GM23338 (cell line): ENCODE measurements around the gene MAGEH1. TPM values are rescaled to one million over a fixed set of nuclear protein-coding genes. Genes with fewer than 3 reads are reported as not detected.

Experiments
- ATAC-seq: fragments of 200-7000 bp; cut with Tn5 transposase; 3 replicates; pipeline ENCODE4 v1.9.1; 2020
- DNase-seq: peaks from one replicate; pipeline ENCODE4 v3.0.0-alpha.2; 2015; ENCODE audit warnings: low spot score
- H2AFZ ChIP-seq: fragments of 200-600 bp; sonication (generic); 2 replicates; pipeline ENCODE4 v1.8.0; 2016; ENCODE audit warnings: antibody characterized with exemption, mild to moderate bottlenecking, moderate library complexity
- H3F3A ChIP-seq: fragments of 200-600 bp; sonication (generic); replicated peaks from 2 replicates; pipeline ENCODE4 v1.8.0; 2017; ENCODE audit warnings: antibody characterized with exemption, mixed run types, low read depth
- H3K27ac ChIP-seq: fragments of 200-600 bp; sonication (generic); 2 replicates; pipeline ENCODE4 v1.6.1; 2016; ENCODE audit warnings: low read depth
- H3K27me3 ChIP-seq: fragments of 200-600 bp; sonication (generic); 2 replicates; pipeline ENCODE4 v1.8.0; 2016; ENCODE audit warnings: mild to moderate bottlenecking, mixed run types, moderate library complexity; ENCODE audit not compliant: insufficient read depth
- H3K36me3 ChIP-seq: fragments of 200-600 bp; sonication (generic); 2 replicates; pipeline ENCODE4 v1.8.0; 2016; ENCODE audit warnings: mild to moderate bottlenecking; ENCODE audit not compliant: insufficient read depth
- H3K4me1 ChIP-seq: fragments of 200-600 bp; sonication (generic); 2 replicates; pipeline ENCODE4 v1.8.0; 2016; ENCODE audit warnings: mild to moderate bottlenecking, moderate library complexity; ENCODE audit not compliant: insufficient read depth
- H3K4me2 ChIP-seq: fragments of 200-600 bp; sonication (generic); 2 replicates; pipeline ENCODE4 v1.7.1; 2017; ENCODE audit warnings: mixed run types
- H3K4me3 ChIP-seq: fragments of 200-600 bp; sonication (generic); 2 replicates; pipeline ENCODE4 v1.6.1; 2016; ENCODE audit warnings: mixed run types
- H3K79me2 ChIP-seq: fragments of 200-600 bp; sonication (generic); replicated peaks from 2 replicates; pipeline ENCODE4 v1.8.0; 2017; ENCODE audit warnings: mild to moderate bottlenecking; ENCODE audit not compliant: insufficient read depth
- H3K9me2 ChIP-seq: fragments of 200-600 bp; sonication (generic); 2 replicates; pipeline ENCODE4 v1.8.0; 2017; ENCODE audit not compliant: insufficient read depth
- H4K20me1 ChIP-seq: fragments of 200-600 bp; sonication (generic); replicated peaks from 2 replicates; pipeline ENCODE4 v1.8.0; 2017; ENCODE audit warnings: mild to moderate bottlenecking; ENCODE audit not compliant: insufficient read depth
- H3K27ac Mint-ChIP-seq: 2 replicates; pipeline ENCODE4 v1.8.0; 2020; ENCODE audit warnings: inconsistent platforms, mild to moderate bottlenecking, moderate library complexity, mixed read lengths
- H3K27me3 Mint-ChIP-seq: 3 replicates; pipeline ENCODE4 v1.8.0; 2022; ENCODE audit warnings: low read depth, mild to moderate bottlenecking, moderate library complexity, mixed read lengths, inconsistent platforms; ENCODE audit not compliant: insufficient read depth, poor library complexity
- H3K36me3 Mint-ChIP-seq: 3 replicates; pipeline ENCODE4 v1.8.0; 2021; ENCODE audit warnings: low read depth, mild to moderate bottlenecking, inconsistent platforms, moderate library complexity, mixed read lengths
- H3K4me1 Mint-ChIP-seq: 3 replicates; pipeline ENCODE4 v1.8.0; 2020; ENCODE audit warnings: mild to moderate bottlenecking, inconsistent platforms, mixed read lengths
- H3K4me3 Mint-ChIP-seq: 3 replicates; pipeline ENCODE4 v1.8.0; 2021; ENCODE audit warnings: moderate library complexity, mild to moderate bottlenecking, inconsistent platforms, mixed read lengths
- H3K9me3 Mint-ChIP-seq: 3 replicates; pipeline ENCODE4 v1.8.0; 2020; ENCODE audit warnings: moderate library complexity, mild to moderate bottlenecking, inconsistent platforms, mixed read lengths
- CTCF ChIP-seq, 2 experiments: fragments of 200-600 bp in 1 of 2; sonication (generic) in 1 of 2; conservative IDR thresholded peaks; 2 replicates each; pipeline versions ENCODE4 v1.5.1 to v1.6.1; 2016 to 2017; ENCODE audit warnings: antibody characterized with exemption in 2 of 2, low read depth in 2 of 2, mild to moderate bottlenecking in 2 of 2, moderate library complexity in 1 of 2
- EZH2 ChIP-seq: fragments of 200-600 bp; sonication (generic); IDR thresholded peaks from one replicate; pipeline ENCODE4 v1.8.0; 2017; ENCODE audit warnings: antibody characterized with exemption, mild to moderate bottlenecking, low read depth; ENCODE audit not compliant: unreplicated experiment
- EZH2phosphoT487 ChIP-seq: fragments of 200-600 bp; sonication (generic); IDR thresholded peaks from one replicate; pipeline ENCODE4 v1.8.1; 2018; ENCODE audit warnings: antibody characterized with exemption; ENCODE audit not compliant: unreplicated experiment
- JUNB ChIP-seq: IDR thresholded peaks from one replicate; pipeline ENCODE4 v1.6.1; 2016; ENCODE audit warnings: antibody characterized with exemption; ENCODE audit not compliant: unreplicated experiment
- NANOG ChIP-seq: IDR thresholded peaks from 2 replicates; pipeline ENCODE4 v1.6.1; 2016; ENCODE audit warnings: antibody characterized with exemption, borderline replicate concordance
- POLR2AphosphoS5 ChIP-seq: IDR thresholded peaks from 2 replicates; pipeline ENCODE4 v1.6.1; 2016; ENCODE audit warnings: antibody characterized with exemption, low read depth
- STAT1 ChIP-seq: IDR thresholded peaks from one replicate; pipeline ENCODE4 v1.6.1; 2016; ENCODE audit warnings: antibody characterized with exemption; ENCODE audit not compliant: unreplicated experiment
- ZNF331 ChIP-seq: fragments of 250-450 bp; sonication (Bioruptor Pico); IDR thresholded peaks from 2 replicates; pipeline ENCODE4 v1.5.0; 2020; ENCODE audit warnings: low read depth, mild to moderate bottlenecking, moderate library complexity
- ZNF462 ChIP-seq: fragments of 250-450 bp; sonication (Bioruptor Pico); IDR thresholded peaks from 2 replicates; pipeline ENCODE4 v1.5.0; 2020; ENCODE audit warnings: mild to moderate bottlenecking, moderate library complexity
- polyA plus RNA-seq: library from polyadenylated mRNA; unstranded; fragments of >200 nt; fragmentation: Nextera tagmentation; extraction: Ambion mirVana; gene quantifications from 2 replicates; pipeline ENCODE4 v1.2.1, GENCODE V29; 2016
- total RNA-seq: library from RNA; depleted of rRNA; stranded (reverse); fragments of >200 nt; shearing (Covaris generic); gene quantifications from 2 replicates; pipeline ENCODE4 v1.2.3, GENCODE V29; 2014
- TF ChIP-seq, protein P1 (sequence below): IDR thresholded peaks from 2 replicates; pipeline ENCODE4 v1.6.1; 2016; ENCODE audit warnings: antibody characterized with exemption

Gene MAGEH1
- total and polyA plus RNA-seq, 2 experiments from 2014 or later: 14.0 to 15.0 TPM

DNA sequence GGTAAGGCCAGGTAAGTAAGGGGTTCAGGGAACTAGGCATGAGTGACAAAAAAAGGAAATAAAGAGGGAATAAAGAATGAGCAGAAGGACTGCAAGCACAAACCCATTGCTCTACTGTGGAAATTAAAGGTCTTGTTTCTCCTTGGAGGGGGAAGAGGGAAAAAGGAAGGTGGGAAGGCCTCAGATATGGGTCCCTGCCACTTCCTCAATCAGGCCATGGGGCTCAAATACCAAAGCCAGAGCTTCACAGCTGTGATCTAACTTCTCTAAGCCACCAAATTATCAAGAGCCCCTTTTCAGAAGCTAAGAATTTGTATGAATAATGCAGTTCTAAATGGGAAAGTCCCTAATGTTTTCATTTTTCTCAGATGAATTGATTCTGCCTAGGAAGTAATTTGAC, 33.0 kb downstream of the MAGEH1 start (continued):
- TF ChIP-seq ZNF462 (CRISPR knock-in tag) (no peak), CTCF (conservative IDR thresholded peaks at IDR 0.05; ENCODE audit: low read depth in 2 of 2) (no peak), EZH2 (no peak), ZNF331 (CRISPR knock-in tag) (no peak), STAT1 (no peak), JUNB (no peak)

GRCh38 chrX:55486736-55487135, 34.8 kb downstream of the MAGEH1 start:
- Mint-ChIP-seq H3K27ac (no peak overlapping the region), H3K9me3 (no peaks in the 10 kb centered on the region), H3K4me3 (no peak overlapping the region), H3K27me3 (no peaks in the 10 kb centered on the region), H3K4me1 (peaks cover 8% of the 10 kb centered on the region; the same call in 1 of the 3 replicates), H3K36me3 (peaks cover 12% of the 10 kb centered on the region)
- no peaks in the 10 kb centered on the region for H3F3A ChIP-seq
- no peak overlapping the region for H2AFZ ChIP-seq
- H3K4me1 ChIP-seq: 0 out of 2 replicates have a peak, but pooled peaks cover 6% of the 10 kb centered on the region
- no peak overlapping the region for H3K4me3 ChIP-seq
- H3K4me2 ChIP-seq: no peak overlapping the region
- ATAC-seq (no peak), DNase-seq (no peak)
- no peak overlapping the region for H3K27ac ChIP-seq
- H3K9me2 ChIP-seq: no peaks in the 10 kb centered on the region
- no peaks in the 10 kb centered on the region for H4K20me1 ChIP-seq
- no peaks in the 10 kb centered on the region for H3K27me3 ChIP-seq
- H3K36me3 ChIP-seq: no peaks in the 10 kb centered on the region
- H3K79me2 ChIP-seq: no peaks in the 10 kb centered on the region
- TF ChIP-seq CTCF (conservative IDR thresholded peaks at IDR 0.05; ENCODE audit: low read depth in 2 of 2): no peak
- TF ChIP-seq EZH2phosphoT487: no peak
- TF ChIP-seq JUNB: no peak
- TF ChIP-seq ZNF331 (CRISPR knock-in tag): no peak
- TF ChIP-seq EZH2: no peak
- TF ChIP-seq NANOG: no peak
- no peak for TF ChIP-seq STAT1
- TF ChIP-seq, protein P1, sequence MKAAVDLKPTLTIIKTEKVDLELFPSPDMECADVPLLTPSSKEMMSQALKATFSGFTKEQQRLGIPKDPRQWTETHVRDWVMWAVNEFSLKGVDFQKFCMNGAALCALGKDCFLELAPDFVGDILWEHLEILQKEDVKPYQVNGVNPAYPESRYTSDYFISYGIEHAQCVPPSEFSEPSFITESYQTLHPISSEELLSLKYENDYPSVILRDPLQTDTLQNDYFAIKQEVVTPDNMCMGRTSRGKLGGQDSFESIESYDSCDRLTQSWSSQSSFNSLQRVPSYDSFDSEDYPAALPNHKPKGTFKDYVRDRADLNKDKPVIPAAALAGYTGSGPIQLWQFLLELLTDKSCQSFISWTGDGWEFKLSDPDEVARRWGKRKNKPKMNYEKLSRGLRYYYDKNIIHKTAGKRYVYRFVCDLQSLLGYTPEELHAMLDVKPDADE: no peak
- TF ChIP-seq POLR2AphosphoS5: no peak
